Mucosa of descending colon (tissue), 3 donors: Measurements from ENCODE around the gene LSMEM2. TPM values are rescaled to one million over a fixed set of nuclear protein-coding genes. Genes with fewer than 3 reads are reported as not detected.

ENCODE experiments used
- ATAC-seq: fragments of 200-7000 bp; cut with Tn5 transposase; one replicate; pipeline ENCODE4 v1.9.1; 2020; ENCODE audit warnings: mild to moderate bottlenecking, moderate library complexity
- DNase-seq, 3 donors: peaks; one replicate each; pipeline ENCODE4 v3.0.0-alpha.2; 2020
- H3K36me3 ChIP-seq: fragments of 200-600 bp; one replicate; pipeline ENCODE4 v1.8.0; 2021; ENCODE audit warnings: low read depth, mild to moderate bottlenecking
- H3K4me1 ChIP-seq: fragments of 200-600 bp; one replicate; pipeline ENCODE4 v1.8.0; 2021; ENCODE audit warnings: low read depth, mild to moderate bottlenecking
- H3K4me3 ChIP-seq: fragments of 200-600 bp; one replicate; pipeline ENCODE4 v1.8.0; 2021; ENCODE audit warnings: mild to moderate bottlenecking
- H3K9me3 ChIP-seq: fragments of 200-600 bp; one replicate; pipeline ENCODE4 v1.8.0; 2021; ENCODE audit warnings: mild to moderate bottlenecking
- CTCF ChIP-seq: fragments of 200-600 bp; IDR thresholded peaks from one replicate; pipeline ENCODE4 v1.8.0; 2022; ENCODE audit warnings: antibody characterized with exemption, mild to moderate bottlenecking
- intact Hi-C, 2 donors: fragments of 100-400 bp; cut with DNase I in 1 of 2; cut with micrococcal nuclease in 1 of 2; formaldehyde crosslinking; loops; one replicate each; pipeline versions ENCODE4 v1.11.0 to v1.11.1; 2022; cut with DNase I, micrococcal nuclease
- total RNA-seq, 3 donors: library from RNA; stranded (reverse); fragmentation: NEBNext Ultra II Directional in 2 of 3; extraction: Animal tissue kit (Norgen Biotek cat#: 25700) in 2 of 3; gene quantifications; one replicate each; pipeline versions ENCODE4 v1.2.1 to v1.2.4, GENCODE V29; 2021 to 2023
- donor health status: DM: no; HTN: no; CAD: no; lungs with moderate emphysema.
- donor health status: DM: no; HTN: no; CAD: no.
- donor health status: DM: no; HTN: yes; CAD: no.

The LSMEM2 gene
- total RNA-seq, 3 donors from 2014 or later, result 0.32 TPM; not detected in 2

GRCh38 chr3:50323092-50323600 is 44.3 kb downstream of the LSMEM2 start:
- ATAC-seq, result no peak
- no peak for DNase-seq
- Histone ChIP-seq H3K36me3 (no peaks in the 10 kb centered on the region), H3K9me3 (no peaks in the 10 kb centered on the region), H3K4me1 (peaks cover 45% of the 10 kb centered on the region), H3K4me3 (no peak overlapping the region)
- intact Hi-C loops, result no loop called here
- TF ChIP-seq CTCF, result no peak

DNA sequence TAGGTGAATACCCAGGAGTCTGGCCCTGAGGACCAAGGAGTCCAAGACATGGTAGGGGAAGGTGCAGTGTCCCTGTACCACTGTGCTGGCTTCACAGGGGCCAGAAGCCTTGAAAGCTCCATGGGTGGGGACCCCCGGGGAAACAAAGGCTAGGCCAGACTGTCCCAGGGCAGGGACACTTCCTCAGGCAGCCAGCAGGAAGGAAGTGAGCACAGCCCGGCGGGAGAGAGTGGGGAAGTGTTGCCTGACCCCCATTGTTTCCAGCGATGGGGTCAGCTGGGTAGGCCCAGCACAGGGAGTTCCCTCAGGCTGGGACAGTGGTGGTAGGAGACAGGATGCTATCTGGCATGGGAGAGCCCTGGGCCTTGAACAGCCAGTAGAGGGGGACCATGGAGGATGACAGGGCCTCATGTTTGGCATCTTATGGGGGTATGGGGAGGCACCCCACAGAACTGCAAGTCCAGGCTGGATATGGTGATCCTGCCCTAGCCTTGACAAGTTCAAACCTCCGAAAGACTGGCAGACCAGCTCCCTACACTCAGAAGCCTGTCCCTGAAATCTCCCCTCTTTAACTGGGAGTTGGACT is 44.8 kb downstream of the LSMEM2 start:
- ATAC-seq (no peak), DNase-seq (peak in 1 of 3 donors; percentile 62)
- intact Hi-C loops, result no loop called here
- Histone ChIP-seq H3K4me3 (no peak overlapping the region), H3K36me3 (no peaks in the 10 kb centered on the region), H3K4me1 (peaks cover 39% of the 10 kb centered on the region), H3K9me3 (no peaks in the 10 kb centered on the region)
- TF ChIP-seq CTCF, result no peak

- no peak for ATAC-seq
- H3K36me3 ChIP-seq, result no peaks in the 10 kb centered on the region
- H3K4me1 ChIP-seq, result peaks cover 32% of the 10 kb centered on the region
- peak; percentile 72 to 87 (median 78) for DNase-seq
- no peaks in the 10 kb centered on the region for H3K9me3 ChIP-seq
- no peak overlapping the region for H3K4me3 ChIP-seq
- intact Hi-C loops, result no loop called here
- peak; percentile 43 for TF ChIP-seq CTCF
These were observed 45.6 kb downstream of the LSMEM2 start for GRCh38 chr3:50324351-50325112.

DNA sequence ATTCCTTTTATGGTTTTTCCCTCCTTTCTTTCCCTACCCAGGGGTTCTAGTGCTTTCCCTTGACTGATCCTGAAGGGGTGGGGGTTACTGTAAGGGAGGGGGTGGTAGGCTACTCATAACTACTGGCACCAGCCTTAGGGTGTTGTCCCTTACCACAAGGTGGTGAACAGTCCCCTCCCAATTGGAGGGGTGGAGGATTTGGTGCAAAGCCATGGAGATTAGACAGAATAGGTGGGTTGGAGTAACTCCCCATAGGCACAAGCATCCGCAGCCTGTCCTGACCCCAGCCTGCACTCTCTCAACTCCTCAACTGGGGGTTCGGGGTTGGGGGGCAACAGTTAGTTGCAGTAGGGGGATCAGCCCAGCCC is 46.2 kb downstream of the LSMEM2 start:
- Histone ChIP-seq H3K4me3 (no peak overlapping the region), H3K4me1 (peaks cover 27% of the 10 kb centered on the region), H3K36me3 (no peaks in the 10 kb centered on the region), H3K9me3 (no peaks in the 10 kb centered on the region)
- ATAC-seq (no peak), DNase-seq (no peak)
- intact Hi-C loops, result no loop called here
- TF ChIP-seq CTCF, result no peak

GRCh38 chr3:50325497-50326181 is 46.8 kb downstream of the LSMEM2 start:
- DNase-seq (no peak), ATAC-seq (no peak)
- no peaks in the 10 kb centered on the region for H3K9me3 ChIP-seq
- intact Hi-C loops, result no loop called here
- peaks cover 23% of the 10 kb centered on the region for H3K4me1 ChIP-seq
- TF ChIP-seq CTCF, result no peak
- peaks cover 3% of the 10 kb centered on the region for H3K36me3 ChIP-seq
- H3K4me3 ChIP-seq, result no peak overlapping the region
